T-helper 1 cell (primary cell): ENCODE measurements around the gene RRAS2.
"Not testable (repeated sequence)": the region's sequence is repeated elsewhere in the genome, so short reads cannot be mapped to it uniquely, and the experiment has no call there.

Experiments used
- DNase-seq, 5 donors: peaks; one replicate each; pipeline ENCODE4 v3.0.0-alpha.2; 2012 to 2020

The RRAS2 gene

GRCh38 chr11:14254533-14255237, 104.3 kb downstream of the RRAS2 start:
- no peak for DNase-seq

- DNase-seq, result no peak
Observed at GRCh38 chr11:14253840-14254239, 105.1 kb downstream of the RRAS2 start.

- no peak for DNase-seq
Observed at GRCh38 chr11:14253421-14253820, 105.6 kb downstream of the RRAS2 start.

- DNase-seq, result not testable (repeated sequence)
Observed at GRCh38 chr11:14252501-14252900, 106.5 kb downstream of the RRAS2 start.

- no peak for DNase-seq
Observed at GRCh38 chr11:14251754-14252153, 107.2 kb downstream of the RRAS2 start.

- DNase-seq, result peak; percentile 19 to 66 (median 54)
Observed at GRCh38 chr11:14249121-14249963, 109.6 kb downstream of the RRAS2 start.

GRCh38 chr11:14248580-14248981, 110.4 kb downstream of the RRAS2 start:
- DNase-seq, result peak in 1 of 5 donors; percentile 24

- DNase-seq, result no peak
Observed at GRCh38 chr11:14245444-14245843, 113.5 kb downstream of the RRAS2 start.

GRCh38 chr11:14244926-14245325, 114.1 kb downstream of the RRAS2 start:
- no peak for DNase-seq

- DNase-seq, result no peak
Observed at GRCh38 chr11:14242733-14243132, 116.2 kb downstream of the RRAS2 start.

- DNase-seq, result no peak
Observed at GRCh38 chr11:14242187-14242586, 116.8 kb downstream of the RRAS2 start.

GRCh38 chr11:14240951-14241350, 118.0 kb downstream of the RRAS2 start:
- no peak for DNase-seq

GRCh38 chr11:14240221-14240620, 118.8 kb downstream of the RRAS2 start:
- no peak for DNase-seq

- no peak for DNase-seq
Observed at GRCh38 chr11:14237444-14237961, 121.5 kb downstream of the RRAS2 start.

GRCh38 chr11:14235701-14236100, 123.3 kb downstream of the RRAS2 start:
- no peak for DNase-seq

GRCh38 chr11:14234446-14234845, 124.5 kb downstream of the RRAS2 start:
- DNase-seq, result no peak

GRCh38 chr11:14232652-14233051, 126.3 kb downstream of the RRAS2 start:
- DNase-seq, result no peak

- no peak for DNase-seq
Observed at GRCh38 chr11:14230407-14230806, 128.6 kb downstream of the RRAS2 start.

- DNase-seq, result no peak
Observed at GRCh38 chr11:14229472-14229871, 129.5 kb downstream of the RRAS2 start.

GRCh38 chr11:14228356-14228755, 130.6 kb downstream of the RRAS2 start:
- DNase-seq, result no peak
